ENCODE measurements around the gene TRPT1.

DNA sequence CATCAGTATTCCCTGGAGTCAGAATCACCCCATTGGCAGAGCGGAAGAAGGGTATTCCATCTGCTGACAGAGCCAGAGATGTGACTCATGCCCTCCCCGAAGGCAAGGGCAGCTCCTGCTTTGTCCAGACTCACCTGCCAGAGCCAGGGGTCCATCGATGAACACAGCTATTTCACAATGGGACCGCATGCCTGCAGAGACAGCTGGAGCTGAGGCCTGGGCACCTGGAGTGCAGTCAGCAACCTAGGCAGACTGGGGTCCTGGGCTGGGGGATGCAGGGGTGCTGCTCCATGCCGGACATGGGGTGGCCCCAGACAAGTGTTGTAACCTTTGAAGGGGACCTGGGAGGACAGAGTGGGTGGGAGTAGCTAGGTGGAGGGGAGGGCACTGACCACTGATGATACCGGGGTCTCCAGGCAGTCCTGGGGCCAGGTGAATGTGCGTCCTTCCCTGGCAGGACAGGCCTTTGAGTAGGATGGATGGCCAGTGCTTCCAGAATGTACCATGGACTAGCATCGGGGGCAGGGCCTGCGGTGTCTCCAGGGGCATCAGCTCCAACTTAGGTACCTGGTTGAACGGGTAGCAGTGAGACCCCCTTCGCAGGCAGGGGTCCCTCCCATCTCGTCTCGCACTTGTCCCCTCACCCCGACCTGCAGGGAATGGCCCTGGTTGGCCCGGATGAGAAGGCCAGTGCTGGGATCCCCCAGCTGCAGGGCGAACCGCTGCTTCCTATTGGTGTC lies 1.7 kb downstream of the TRPT1 start:
- TF ChIP-seq CTCF (IDR thresholded peaks at IDR 0.05), result no peak
- no peak for TF ChIP-seq POLR2A (IDR thresholded peaks at IDR 0.05)
